ENCODE measurements around the gene ENPEP.

DNA sequence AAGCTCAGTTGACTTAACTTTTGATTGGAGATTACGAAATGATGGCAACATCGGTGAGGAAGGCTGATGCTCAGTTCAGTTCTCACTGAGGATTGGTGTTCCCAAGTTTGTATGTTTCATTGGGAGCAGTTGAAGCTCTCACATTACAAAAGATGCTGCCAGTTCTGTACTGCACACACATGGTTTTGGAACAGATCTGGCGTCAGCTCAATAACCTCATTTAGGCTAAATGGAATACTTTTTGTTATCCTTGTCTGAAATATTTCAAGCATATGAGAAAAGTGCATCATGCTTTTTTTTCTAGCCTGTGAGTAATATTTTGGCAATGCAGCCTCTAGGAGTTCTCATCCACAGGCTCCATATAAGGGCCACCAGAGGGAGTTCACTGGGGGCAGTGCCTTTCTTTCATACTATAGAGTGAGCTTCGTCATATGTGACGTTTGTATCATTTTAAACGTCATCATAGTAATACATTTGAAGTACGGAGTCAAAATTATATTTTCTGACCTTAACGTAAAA lies 4.1 kb downstream of the ENPEP start:
- TF ChIP-seq, protein P1, sequence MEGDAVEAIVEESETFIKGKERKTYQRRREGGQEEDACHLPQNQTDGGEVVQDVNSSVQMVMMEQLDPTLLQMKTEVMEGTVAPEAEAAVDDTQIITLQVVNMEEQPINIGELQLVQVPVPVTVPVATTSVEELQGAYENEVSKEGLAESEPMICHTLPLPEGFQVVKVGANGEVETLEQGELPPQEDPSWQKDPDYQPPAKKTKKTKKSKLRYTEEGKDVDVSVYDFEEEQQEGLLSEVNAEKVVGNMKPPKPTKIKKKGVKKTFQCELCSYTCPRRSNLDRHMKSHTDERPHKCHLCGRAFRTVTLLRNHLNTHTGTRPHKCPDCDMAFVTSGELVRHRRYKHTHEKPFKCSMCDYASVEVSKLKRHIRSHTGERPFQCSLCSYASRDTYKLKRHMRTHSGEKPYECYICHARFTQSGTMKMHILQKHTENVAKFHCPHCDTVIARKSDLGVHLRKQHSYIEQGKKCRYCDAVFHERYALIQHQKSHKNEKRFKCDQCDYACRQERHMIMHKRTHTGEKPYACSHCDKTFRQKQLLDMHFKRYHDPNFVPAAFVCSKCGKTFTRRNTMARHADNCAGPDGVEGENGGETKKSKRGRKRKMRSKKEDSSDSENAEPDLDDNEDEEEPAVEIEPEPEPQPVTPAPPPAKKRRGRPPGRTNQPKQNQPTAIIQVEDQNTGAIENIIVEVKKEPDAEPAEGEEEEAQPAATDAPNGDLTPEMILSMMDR (IDR thresholded peaks at IDR 0.05) = no peak
- TF ChIP-seq POLR2A (IDR thresholded peaks at IDR 0.05) = no peak
- no peak for TF ChIP-seq EP300 (IDR thresholded peaks at IDR 0.05)
